HEK293T (cell line): ENCODE measurements around the gene HIBCH.
"Not testable (repeated sequence)": the region's sequence is repeated elsewhere in the genome, so short reads cannot be mapped to it uniquely, and the experiment has no call there.

Experiments
- ARNT ChIP-seq: fragments of 450-650 bp; IDR thresholded peaks from 2 replicates; pipeline ENCODE4 v1.6.1; 2017; ENCODE audit warnings: mild to moderate bottlenecking
- BHLHE40 ChIP-seq: fragments of 450-650 bp; IDR thresholded peaks from 2 replicates; pipeline ENCODE4 v1.6.1; 2016; ENCODE audit warnings: mild to moderate bottlenecking, moderate library complexity, borderline replicate concordance
- CTBP1 ChIP-seq: fragments of 450-650 bp; IDR thresholded peaks from 2 replicates; pipeline ENCODE4 v1.6.1; 2016; ENCODE audit warnings: borderline replicate concordance
- FOXK2 ChIP-seq: fragments of 450-650 bp; IDR thresholded peaks from 2 replicates; pipeline ENCODE4 v1.6.1; 2016; ENCODE audit warnings: mild to moderate bottlenecking
- HDGF ChIP-seq: fragments of 450-650 bp; IDR thresholded peaks from 2 replicates; pipeline ENCODE4 v1.6.1; 2017; ENCODE audit warnings: antibody characterized with exemption, borderline replicate concordance
- LEF1 ChIP-seq: fragments of 450-650 bp; IDR thresholded peaks from 2 replicates; pipeline ENCODE4 v1.6.1; 2017; ENCODE audit warnings: mild to moderate bottlenecking, borderline replicate concordance
- SP1 ChIP-seq: fragments of 450-650 bp; IDR thresholded peaks from 2 replicates; pipeline ENCODE4 v1.6.1; 2017

DNA sequence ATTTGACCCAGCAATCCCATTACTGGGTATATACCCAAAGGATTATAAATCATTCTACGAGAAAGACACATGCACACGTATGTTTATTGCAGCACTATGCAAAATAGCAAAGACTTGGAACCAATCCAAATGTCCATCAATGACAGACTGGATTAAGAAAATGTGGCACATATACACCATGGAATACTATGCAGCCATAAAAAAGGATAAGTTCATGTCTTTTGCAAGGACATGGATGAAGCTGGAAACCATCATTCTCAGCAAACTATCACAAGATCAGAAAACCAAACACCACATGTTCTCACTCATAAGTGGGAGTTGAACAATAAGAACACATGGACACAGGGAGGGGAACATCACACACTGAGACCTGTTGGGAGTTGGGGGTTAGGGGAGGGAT lies 96.9 kb downstream of the HIBCH start:
- not testable (repeated sequence) for TF ChIP-seq SP1, FOXK2, HDGF, ARNT, CTBP1, LEF1, BHLHE40
